Mucosa of stomach (tissue), 1 donor: ENCODE measurements around the gene APRT.

ENCODE experiments used
- H3K27me3 ChIP-seq: one replicate; pipeline ENCODE4 v1.7.0; 2013; ENCODE audit warnings: mild to moderate bottlenecking, low read length; ENCODE audit not compliant: control insufficient read depth, insufficient read depth
- H3K36me3 ChIP-seq: one replicate; pipeline ENCODE4 v1.7.0; 2013; ENCODE audit warnings: low read length; ENCODE audit not compliant: control insufficient read depth, insufficient read depth
- H3K4me1 ChIP-seq: one replicate; pipeline ENCODE4 v1.7.0; 2013; ENCODE audit warnings: mild to moderate bottlenecking, low read length; ENCODE audit not compliant: control insufficient read depth, insufficient read depth
- H3K4me3 ChIP-seq: one replicate; pipeline ENCODE4 v1.7.0; 2013; ENCODE audit warnings: low read length
- H3K9ac ChIP-seq: one replicate; pipeline ENCODE4 v1.7.0; 2013; ENCODE audit warnings: mild to moderate bottlenecking, low read length, moderate library complexity
- H3K9me3 ChIP-seq: one replicate; pipeline ENCODE4 v1.7.0; 2013; ENCODE audit warnings: mild to moderate bottlenecking, low read length, moderate library complexity; ENCODE audit not compliant: control insufficient read depth
- donor health status: Pancreatic carcinoma.

Gene APRT, protein sequence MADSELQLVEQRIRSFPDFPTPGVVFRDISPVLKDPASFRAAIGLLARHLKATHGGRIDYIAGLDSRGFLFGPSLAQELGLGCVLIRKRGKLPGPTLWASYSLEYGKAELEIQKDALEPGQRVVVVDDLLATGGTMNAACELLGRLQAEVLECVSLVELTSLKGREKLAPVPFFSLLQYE

DNA sequence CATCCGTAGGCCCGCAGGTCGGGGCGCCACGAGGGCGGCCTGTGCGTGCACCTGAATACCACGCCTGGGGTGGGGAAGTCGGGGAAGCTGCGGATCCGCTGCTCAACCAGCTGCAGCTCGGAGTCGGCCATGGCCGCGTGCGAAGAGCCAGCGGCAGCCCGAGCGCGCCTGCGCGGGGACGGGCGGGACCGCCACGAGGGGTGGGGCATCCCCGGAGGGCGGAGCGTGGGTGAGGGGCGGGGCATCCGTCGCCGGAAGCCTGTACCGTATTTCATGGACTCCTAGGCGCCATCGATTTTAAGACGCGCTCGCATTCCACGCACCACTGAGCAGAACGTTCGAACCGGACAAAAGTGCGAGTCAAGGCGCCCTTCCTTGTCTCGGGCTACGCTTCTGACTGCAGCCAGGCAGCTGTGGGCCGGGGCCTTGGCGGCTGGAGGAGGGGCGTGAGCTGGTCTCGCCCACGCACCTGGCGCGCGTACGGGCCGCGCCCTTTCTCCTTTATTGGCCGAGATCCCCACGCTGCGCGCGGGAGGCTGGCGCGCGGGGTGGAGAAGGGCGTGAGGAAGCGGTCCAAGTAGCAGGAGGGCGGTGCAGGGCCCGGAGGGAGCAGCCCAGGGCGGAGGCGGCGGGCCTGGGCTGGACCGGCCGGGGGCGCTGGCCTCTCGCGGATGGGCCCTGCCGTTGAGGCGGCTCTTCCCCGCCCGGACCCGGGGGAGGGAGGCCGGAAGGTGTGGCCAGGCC lies at the start of gene APRT:
Gene APRT (minus strand): TSS at position 160 of the 744 bp plus-strand sequence. CDS start 29 bp downstream, at position 131.
- Histone ChIP-seq H3K36me3 (no peaks in the 10 kb centered on the region), H3K9me3 (no peaks in the 10 kb centered on the region), H3K4me1 (peaks cover 32% of the 10 kb centered on the region), H3K9ac (peak within 1 kb of the TSS; percentile 78), H3K4me3 (peak within 1 kb of the TSS; percentile 43), H3K27me3 (no peaks in the 10 kb centered on the region)

- H3K27me3 ChIP-seq: peaks cover 4% of the 10 kb centered on the region
- H3K36me3 ChIP-seq: no peaks in the 10 kb centered on the region
- peaks cover 6% of the 10 kb centered on the region for H3K4me1 ChIP-seq
- H3K9me3 ChIP-seq: no peaks in the 10 kb centered on the region
- H3K4me3 ChIP-seq: no peak overlapping the region
- no peak overlapping the region for H3K9ac ChIP-seq
These were observed 49.6 kb upstream of the APRT start for GRCh38 chr16:88861359-88861758.

- Histone ChIP-seq H3K4me1 (peaks cover 18% of the 10 kb centered on the region), H3K27me3 (no peaks in the 10 kb centered on the region), H3K36me3 (no peaks in the 10 kb centered on the region), H3K9ac (no peak overlapping the region), H3K4me3 (no peak overlapping the region), H3K9me3 (no peaks in the 10 kb centered on the region)
These were observed 47.8 kb upstream of the APRT start for GRCh38 chr16:88859381-88860091.

GRCh38 chr16:88857728-88858339 lies 46.1 kb upstream of the APRT start:
- peaks cover 18% of the 10 kb centered on the region for H3K4me1 ChIP-seq
- H3K36me3 ChIP-seq: no peaks in the 10 kb centered on the region
- no peaks in the 10 kb centered on the region for H3K27me3 ChIP-seq
- H3K9ac ChIP-seq: peak overlapping the region; percentile 68
- peak overlapping the region; percentile 53 for H3K4me3 ChIP-seq
- no peaks in the 10 kb centered on the region for H3K9me3 ChIP-seq

- Histone ChIP-seq H3K9ac (peak within 1 kb of the TSS; percentile 68), H3K4me1 (peaks cover 18% of the 10 kb centered on the region), H3K4me3 (peak within 1 kb of the TSS; percentile 53), H3K36me3 (no peaks in the 10 kb centered on the region), H3K9me3 (no peaks in the 10 kb centered on the region), H3K27me3 (no peaks in the 10 kb centered on the region)
These were observed 45.4 kb upstream of the APRT start, which contains the start of the genes GALNS and TRAPPC2L for GRCh38 chr16:88856828-88857727. GALNS (minus strand) TSS chr16:88856947; CDS start chr16:88856877, 70 bp downstream. TRAPPC2L (plus strand) TSS chr16:88857127; CDS start chr16:88857151, 24 bp downstream.

GRCh38 chr16:88856122-88856827 lies 44.5 kb upstream of the APRT start:
- no peaks in the 10 kb centered on the region for H3K9me3 ChIP-seq
- H3K36me3 ChIP-seq: no peaks in the 10 kb centered on the region

DNA sequence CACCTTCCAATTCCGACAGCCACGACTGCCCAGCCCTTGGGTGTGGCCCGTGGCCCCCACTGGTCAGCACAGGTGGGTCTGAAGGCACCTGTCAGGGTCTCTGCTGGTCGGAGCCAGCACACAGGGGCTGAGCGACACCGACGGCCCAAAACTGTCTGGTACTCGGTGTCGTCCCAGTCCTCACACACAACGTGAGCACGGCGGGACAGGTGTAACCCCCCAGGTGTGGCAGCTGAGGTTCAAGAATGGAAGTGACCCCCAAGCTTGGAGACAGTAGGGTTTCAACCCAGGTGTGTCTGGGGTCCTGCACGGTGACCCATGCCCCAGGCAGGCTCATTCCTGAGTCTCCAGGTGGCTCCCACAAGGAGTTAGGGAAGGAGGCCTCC lies 44.0 kb upstream of the APRT start:
- H3K36me3 ChIP-seq: no peaks in the 10 kb centered on the region
- no peak overlapping the region for H3K4me3 ChIP-seq
- no peaks in the 10 kb centered on the region for H3K9me3 ChIP-seq
- H3K4me1 ChIP-seq: peaks cover 18% of the 10 kb centered on the region
- no peaks in the 10 kb centered on the region for H3K27me3 ChIP-seq
- peak overlapping the region; percentile 53 for H3K9ac ChIP-seq

More at GRCh38 chr16:88856122-88856827, 44.5 kb upstream of the APRT start:
- H3K9ac ChIP-seq: peak overlapping the region; percentile 53
- no peaks in the 10 kb centered on the region for H3K27me3 ChIP-seq
- peak overlapping the region; percentile 53 for H3K4me3 ChIP-seq
- peaks cover 18% of the 10 kb centered on the region for H3K4me1 ChIP-seq

DNA sequence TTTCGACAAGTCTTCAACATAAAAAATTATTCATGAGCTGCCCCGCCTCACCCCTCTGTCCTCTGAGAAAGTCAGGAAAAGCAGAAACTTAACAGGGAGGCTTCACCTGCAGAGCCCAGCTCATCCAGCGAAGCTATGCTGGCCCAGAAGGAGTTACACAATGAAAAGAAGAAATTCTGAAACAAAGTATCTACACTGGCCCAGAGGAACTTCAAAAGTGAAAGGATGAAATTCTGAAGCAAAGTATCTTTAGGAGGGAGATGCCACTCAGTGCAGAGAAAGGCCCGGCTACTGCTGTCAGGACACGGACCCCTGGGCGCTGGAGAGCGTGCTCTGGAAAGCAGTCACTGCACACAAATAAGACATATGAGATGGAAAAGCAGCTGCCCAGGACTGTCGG lies 43.4 kb upstream of the APRT start:
- Histone ChIP-seq H3K27me3 (no peaks in the 10 kb centered on the region), H3K4me3 (no peak overlapping the region), H3K4me1 (peaks cover 18% of the 10 kb centered on the region), H3K36me3 (no peaks in the 10 kb centered on the region), H3K9me3 (no peaks in the 10 kb centered on the region), H3K9ac (no peak overlapping the region)

DNA sequence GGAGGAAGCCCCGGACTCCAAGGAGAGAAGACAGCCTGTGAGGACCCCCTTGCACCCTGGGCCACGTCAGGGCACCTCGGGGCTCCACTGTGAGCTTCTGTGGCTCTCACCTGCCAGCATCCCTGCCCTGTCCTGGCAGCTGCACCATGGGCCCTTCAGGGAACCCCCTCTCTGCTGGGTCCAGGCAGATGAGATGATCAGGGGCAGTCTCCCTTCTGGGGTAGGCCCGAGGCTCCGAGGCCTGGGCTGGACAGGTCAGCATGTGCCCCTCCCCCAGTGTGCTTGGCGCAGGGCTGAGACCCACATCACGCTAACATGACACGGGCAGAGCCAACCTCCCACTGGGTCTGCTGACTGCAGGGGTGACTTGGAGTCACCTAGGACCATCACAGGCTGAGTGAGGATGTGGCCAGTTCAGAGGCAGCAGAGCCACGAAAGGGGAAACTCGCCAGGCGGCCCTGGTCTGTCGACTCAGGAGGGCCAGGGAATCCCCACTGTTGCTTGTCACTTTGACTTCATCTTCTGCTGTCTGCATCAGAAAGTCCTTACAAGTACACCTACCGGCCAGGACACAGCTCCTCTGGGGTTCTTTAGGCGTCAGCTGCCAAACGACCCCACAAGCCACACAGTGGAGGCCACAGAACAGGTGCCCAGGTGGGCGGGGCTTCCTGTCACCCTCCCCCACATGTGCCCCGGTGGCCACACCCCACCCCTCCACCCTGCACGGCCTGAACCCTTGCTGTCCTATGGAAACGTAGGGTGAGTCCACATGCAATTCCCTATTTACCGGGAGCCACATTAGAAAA lies 42.8 kb upstream of the APRT start:
- H3K9me3 ChIP-seq: no peaks in the 10 kb centered on the region
- no peaks in the 10 kb centered on the region for H3K36me3 ChIP-seq
- no peak overlapping the region for H3K9ac ChIP-seq
- H3K27me3 ChIP-seq: no peaks in the 10 kb centered on the region
- H3K4me1 ChIP-seq: peaks cover 18% of the 10 kb centered on the region
- no peak overlapping the region for H3K4me3 ChIP-seq

DNA sequence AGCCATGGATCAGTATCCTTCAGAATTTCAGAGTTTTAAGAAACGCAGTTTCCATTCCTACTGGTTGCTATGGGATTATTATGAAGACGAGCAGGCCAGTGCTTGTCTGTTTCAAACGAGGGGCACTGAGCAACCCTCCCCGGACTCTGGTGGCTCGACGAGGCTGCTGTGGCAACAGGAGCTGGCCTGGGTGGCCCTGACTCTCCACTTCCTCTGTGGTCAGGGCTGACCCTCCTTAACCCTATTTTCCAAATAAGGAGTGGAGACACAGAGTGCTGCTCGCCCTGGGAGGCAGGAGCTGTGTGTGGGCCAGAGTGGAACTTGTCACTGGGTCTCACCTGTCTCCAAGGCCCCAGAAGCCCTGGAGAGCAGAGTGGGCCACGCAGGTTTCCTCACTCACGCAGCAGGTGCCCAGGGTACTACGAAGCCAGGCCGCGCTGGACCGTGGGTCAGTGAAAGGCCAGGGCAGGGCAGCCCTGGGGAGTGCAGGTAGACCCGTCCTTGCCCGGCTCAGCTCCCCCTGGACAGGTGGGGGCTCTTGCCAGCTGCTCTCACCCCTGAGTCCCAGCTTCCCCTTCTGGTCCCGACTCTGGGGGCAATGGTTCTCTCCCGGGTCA lies 41.7 kb upstream of the APRT start:
- H3K9ac ChIP-seq: no peak overlapping the region
- H3K27me3 ChIP-seq: no peaks in the 10 kb centered on the region
- peaks cover 18% of the 10 kb centered on the region for H3K4me1 ChIP-seq
- no peaks in the 10 kb centered on the region for H3K9me3 ChIP-seq
- no peak overlapping the region for H3K4me3 ChIP-seq
- no peaks in the 10 kb centered on the region for H3K36me3 ChIP-seq
